Measurements from ENCODE around the gene ASIP.

Gene ASIP

GRCh38 chr20:34312544-34313217 is 71.5 kb downstream of the ASIP start:
- DNase-seq, result peak; percentile 38

GRCh38 chr20:34315236-34315635 is 74.0 kb downstream of the ASIP start:
- DNase-seq, result no peak

- DNase-seq, result no peak
Observed at GRCh38 chr20:34316196-34316814, 75.1 kb downstream of the ASIP start.
